Ovary (tissue), 9 donors: ENCODE results near the gene CAMTA1. TPM values are rescaled to one million over a fixed set of nuclear protein-coding genes. Genes with fewer than 3 reads are reported as not detected.

Experiments used
- DNase-seq, 5 donors: peaks; one replicate each; pipeline ENCODE4 v3.0.0-alpha.2; 2019 to 2020
- H3K27ac ChIP-seq, 2 donors: fragments of 200-600 bp; one replicate each; pipeline versions ENCODE4 v1.5.1 to v1.8.0; 2019 to 2022
- H3K27me3 ChIP-seq: fragments of 200-600 bp; one replicate; pipeline ENCODE4 v1.8.0; 2022
- H3K36me3 ChIP-seq: fragments of 200-600 bp; sonication (generic); one replicate; pipeline ENCODE4 v1.5.1; 2019
- H3K4me1 ChIP-seq: one replicate; pipeline ENCODE4 v1.8.1; 2013; ENCODE audit warnings: mild to moderate bottlenecking, moderate library complexity; ENCODE audit not compliant: insufficient read depth
- H3K4me3 ChIP-seq: fragments of 200-600 bp; sonication (generic); one replicate; pipeline ENCODE4 v1.5.1; 2017
- H3K9me3 ChIP-seq, 2 donors: fragments of 200-600 bp in 1 of 2; sonication (generic) in 1 of 2; one replicate each; pipeline versions ENCODE4 v1.5.1 to v1.8.1; 2013 to 2019; ENCODE audit warnings: mild to moderate bottlenecking in 1 of 2, moderate library complexity in 1 of 2
- CTCF ChIP-seq, 3 donors: fragments of 450-650 bp in 2 of 3; fragments of 200-600 bp in 1 of 3; IDR thresholded peaks; one replicate each; pipeline versions ENCODE4 v1.5.1 to v1.8.0; 2016 to 2022; ENCODE audit warnings: antibody characterized with exemption in 3 of 3, mild to moderate bottlenecking in 1 of 3
- EP300 ChIP-seq: sonication (generic); formaldehyde crosslinking; IDR thresholded peaks from one replicate; pipeline ENCODE4 v1.6.1; 2017; ENCODE audit warnings: antibody characterized with exemption
- POLR2A ChIP-seq: fragments of 450-650 bp; IDR thresholded peaks from one replicate; pipeline ENCODE4 v1.6.1; 2017; ENCODE audit warnings: antibody characterized with exemption, mild to moderate bottlenecking, moderate library complexity
- WGBS, 3 donors: extraction: QIAGEN DNeasy Blood & Tissue Kit in 1 of 3; methylation state at CpG; one replicate each; pipeline versions ENCODE4 v1.1.5 to v1.1.7; 2013 to 2017; 5-methylcytosine and 5-hydroxymethylcytosine counted together
- intact Hi-C, 4 donors: fragments of 100-400 bp; cut with DNase I; formaldehyde crosslinking; loops; one replicate each; pipeline versions ENCODE4 v1.11.0 to v1.15.1; 2022 to 2023
- polyA plus RNA-seq, 2 donors: library from polyadenylated mRNA; stranded (reverse); fragments of 200-250 nt in 1 of 2; fragments of 350-450 nt in 1 of 2; fragmentation: Illumina TruSeq in 1 of 2; extraction: RNeasy Lipid Tissue Mini Kit (QIAGEN cat#74804) in 1 of 2; gene quantifications; one replicate each; pipeline ENCODE4 v1.2.3, GENCODE V29; 2013 to 2014
- total RNA-seq, 7 donors: library from RNA; depleted of rRNA in 2 of 7; stranded (reverse); fragments of >200 nt in 2 of 7; fragmentation: NEBNext Ultra II Directional in 3 of 7; extraction: Animal tissue kit (Norgen Biotek cat#: 25700) in 3 of 7; gene quantifications; one replicate each; pipeline versions ENCODE4 v1.1.0 to v1.2.4, GENCODE V29; 2016 to 2023
- donor health status: DM: no; HTN: no; CAD: no; lungs with moderate emphysema.
- donor health status: DM: no; HTN: no; CAD: no.
- donor health status: Bipolar disorder and iron deficiency.
- donor health status: DM: yes; HTN: yes; CAD: no.
- donor health status: DM: no; HTN: no; CAD: no.
- donor health status: DM: yes; HTN: yes; CAD: no.

Gene CAMTA1
- total and polyA plus RNA-seq, 9 donors, result 51.1 to 150 (median 67.4) TPM

GRCh38 chr1:7458946-7459345 lies 673.7 kb downstream of the CAMTA1 start:
- Histone ChIP-seq H3K36me3 (no peaks in the 10 kb centered on the region), H3K4me1 (peaks cover 10% of the 10 kb centered on the region), H3K27me3 (no peaks in the 10 kb centered on the region), H3K27ac (no peak overlapping the region), H3K4me3 (no peak overlapping the region), H3K9me3 (no peaks in the 10 kb centered on the region)
- intact Hi-C loops, result loop anchor here in 1 of 4 donors (10.0 kb wide), 1 partner anchor 176 kb away; no protein-coding TSS in a partner anchor
- TF ChIP-seq CTCF (IDR thresholded peaks at IDR 0.05) (no peak), EP300 (no peak), POLR2A (no peak)
- 92 to 97% (median 93%) methylated on average over 7 of the region's 7 CpGs for WGBS, 3 donors
- no peak for DNase-seq

DNA sequence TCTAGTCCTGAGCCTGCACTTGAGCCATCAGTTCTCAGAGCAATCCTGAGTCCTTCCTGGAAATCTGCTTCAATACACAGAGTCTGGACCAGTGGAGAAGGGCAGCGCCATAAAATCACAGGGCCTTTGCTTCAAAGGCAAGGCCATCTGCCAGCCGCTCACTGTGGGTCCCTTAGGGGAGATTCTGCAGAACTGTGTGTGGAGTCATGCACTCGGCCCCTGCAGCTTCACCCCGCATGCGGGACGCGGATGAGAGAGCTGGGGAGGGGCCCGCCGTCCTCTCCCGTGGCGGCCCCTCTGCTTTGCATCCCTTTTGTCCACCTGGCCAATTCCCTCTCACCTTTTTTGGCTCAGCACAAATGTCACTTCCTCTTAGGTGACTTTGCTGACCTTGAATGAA lies 674.7 kb downstream of the CAMTA1 start:
- intact Hi-C loops, result loop anchor here in 1 of 4 donors (10.0 kb wide), 1 partner anchor 175 kb away; no protein-coding TSS in a partner anchor
- DNase-seq, result no peak
- Histone ChIP-seq H3K4me3 (no peak overlapping the region), H3K27ac (no peak overlapping the region), H3K4me1 (peaks cover 6% of the 10 kb centered on the region), H3K36me3 (no peaks in the 10 kb centered on the region), H3K9me3 (no peaks in the 10 kb centered on the region), H3K27me3 (no peaks in the 10 kb centered on the region)
- no peak for TF ChIP-seq POLR2A
- no peak for TF ChIP-seq EP300
- TF ChIP-seq CTCF (IDR thresholded peaks at IDR 0.05), result no peak
- 85 to 92% (median 87%) methylated on average over 11 of the region's 11 CpGs for WGBS, 3 donors

DNA sequence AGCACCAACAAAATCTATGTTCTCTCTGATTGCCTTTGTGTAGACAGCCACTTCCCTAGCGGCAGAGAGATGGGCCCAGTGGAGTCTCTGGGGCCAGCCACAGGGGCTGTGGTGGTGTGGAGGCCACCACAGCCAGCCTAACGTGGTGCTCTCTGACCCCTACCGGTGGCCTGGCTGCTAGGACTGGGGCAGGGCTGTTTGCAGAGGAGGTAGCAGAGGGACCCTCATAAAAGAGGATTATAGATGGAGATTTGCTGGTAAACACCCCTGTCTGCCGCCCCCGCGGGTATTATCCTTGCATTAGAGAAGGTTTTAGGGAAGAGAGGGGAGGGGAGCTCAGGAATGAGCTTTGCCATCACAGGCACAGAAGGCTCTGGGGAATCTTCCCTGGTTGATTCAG lies 675.6 kb downstream of the CAMTA1 start:
- Histone ChIP-seq H3K27me3 (no peaks in the 10 kb centered on the region), H3K27ac (no peak overlapping the region)

GRCh38 chr1:7462617-7463016 lies 677.4 kb downstream of the CAMTA1 start:
- WGBS, 3 donors, result 62 to 87% (median 68%) methylated on average over 10 of the region's 10 CpGs
- Histone ChIP-seq H3K4me1 (no peaks in the 10 kb centered on the region), H3K27ac (no peak overlapping the region), H3K27me3 (no peaks in the 10 kb centered on the region), H3K9me3 (no peaks in the 10 kb centered on the region), H3K4me3 (no peak overlapping the region), H3K36me3 (no peaks in the 10 kb centered on the region)
- no peak for DNase-seq
- intact Hi-C loops, result no loop called here
- TF ChIP-seq CTCF (IDR thresholded peaks at IDR 0.05), result no peak
- TF ChIP-seq EP300, result no peak
- no peak for TF ChIP-seq POLR2A

More for the DNA sequence above, 675.6 kb downstream of the CAMTA1 start:
- Histone ChIP-seq H3K4me1 (no peaks in the 10 kb centered on the region), H3K9me3 (no peaks in the 10 kb centered on the region), H3K36me3 (no peaks in the 10 kb centered on the region), H3K4me3 (no peak overlapping the region)
- TF ChIP-seq CTCF (IDR thresholded peaks at IDR 0.05) (no peak), POLR2A (no peak), EP300 (no peak)
- 61 to 82% (median 73%) methylated on average over 6 of the region's 6 CpGs for WGBS, 3 donors
- no peak for DNase-seq
- intact Hi-C loops, result no loop called here
